GM12875 (cell line): ENCODE measurements around the gene LRRC30.

Experiments
- H3K4me3 ChIP-seq: one replicate; pipeline ENCODE4 v1.5.1; 2011; ENCODE audit warnings: low read depth, low read length, control low read depth
- CTCF ChIP-seq: IDR thresholded peaks from 2 replicates; pipeline ENCODE4 v1.5.1; 2011; ENCODE audit warnings: low read depth, mild to moderate bottlenecking, control low read depth, inconsistent platforms, low read length, moderate library complexity, borderline replicate concordance; ENCODE audit not compliant: insufficient read depth

The LRRC30 gene

GRCh38 chr18:7256618-7257425 lies 25.9 kb downstream of the LRRC30 start:
- TF ChIP-seq CTCF = no peak
- no peak overlapping the region for H3K4me3 ChIP-seq

GRCh38 chr18:7257426-7257740 lies 26.5 kb downstream of the LRRC30 start:
- H3K4me3 ChIP-seq = no peak overlapping the region
- no peak for TF ChIP-seq CTCF

GRCh38 chr18:7259475-7259874 lies 28.6 kb downstream of the LRRC30 start:
- no peak for TF ChIP-seq CTCF
- H3K4me3 ChIP-seq = no peak overlapping the region

GRCh38 chr18:7261199-7261598 lies 30.3 kb downstream of the LRRC30 start:
- TF ChIP-seq CTCF = no peak
- H3K4me3 ChIP-seq = no peak overlapping the region

- no peak overlapping the region for H3K4me3 ChIP-seq
- TF ChIP-seq CTCF = no peak
Measured at GRCh38 chr18:7267973-7268372, 37.1 kb downstream of the LRRC30 start.

GRCh38 chr18:7269942-7270341 lies 39.1 kb downstream of the LRRC30 start:
- no peak for TF ChIP-seq CTCF
- H3K4me3 ChIP-seq = no peak overlapping the region

- no peak for TF ChIP-seq CTCF
- H3K4me3 ChIP-seq = no peak overlapping the region
Measured at GRCh38 chr18:7272311-7273049, 41.6 kb downstream of the LRRC30 start.
